H9 (cell line): Measurements from ENCODE around the gene RBMS2. TPM values are rescaled to one million over a fixed set of nuclear protein-coding genes. Genes with fewer than 3 reads are reported as not detected.
"Not testable (repeated sequence)": the region's sequence is repeated elsewhere in the genome, so short reads cannot be mapped to it uniquely, and the experiment has no call there.

Experiments
- DNase-seq: peaks from one replicate; pipeline ENCODE4 v3.0.0-alpha.2; 2017
- H2AFZ ChIP-seq: one replicate; pipeline ENCODE4 v1.6.1; 2013; ENCODE audit warnings: mild to moderate bottlenecking, low read length, control low read depth, moderate library complexity
- H2AK5ac ChIP-seq: 2 replicates; pipeline ENCODE4 v1.6.1; 2013; ENCODE audit warnings: low read length, control low read depth, mixed read lengths; ENCODE audit not compliant: insufficient read length
- H2BK120ac ChIP-seq: one replicate; pipeline ENCODE4 v1.6.1; 2013; ENCODE audit warnings: low read depth, mild to moderate bottlenecking, low read length, control low read depth, inconsistent platforms; ENCODE audit not compliant: poor library complexity, severe bottlenecking
- H2BK12ac ChIP-seq: 2 replicates; pipeline ENCODE4 v1.6.1; 2013; ENCODE audit warnings: low read length, control low read depth, mixed read lengths, low read depth; ENCODE audit not compliant: insufficient read length
- H2BK15ac ChIP-seq: 2 replicates; pipeline ENCODE4 v1.6.1; 2013; ENCODE audit warnings: low read depth, low read length, control low read depth
- H2BK20ac ChIP-seq: one replicate; pipeline ENCODE4 v1.6.1; 2013; ENCODE audit warnings: low read depth, mild to moderate bottlenecking, low read length, control low read depth, inconsistent platforms; ENCODE audit not compliant: poor library complexity, severe bottlenecking
- H2BK5ac ChIP-seq: 2 replicates; pipeline ENCODE4 v1.6.1; 2013; ENCODE audit warnings: low read length, control low read depth, mixed read lengths; ENCODE audit not compliant: insufficient read length
- H3K14ac ChIP-seq: 2 replicates; pipeline ENCODE4 v1.6.1; 2013; ENCODE audit warnings: low read length, control low read depth; ENCODE audit not compliant: insufficient read depth
- H3K18ac ChIP-seq: 2 replicates; pipeline ENCODE4 v1.6.1; 2013; ENCODE audit warnings: low read depth, mild to moderate bottlenecking, mixed read lengths, low read length, control low read depth; ENCODE audit not compliant: insufficient read length
- H3K23ac ChIP-seq: 2 replicates; pipeline ENCODE4 v1.6.1; 2013; ENCODE audit warnings: low read length, control low read depth, mixed read lengths, low read depth; ENCODE audit not compliant: insufficient read length
- H3K23me2 ChIP-seq: 2 replicates; pipeline ENCODE4 v1.6.1; 2013; ENCODE audit warnings: low read depth, mild to moderate bottlenecking, mixed read lengths, low read length, control low read depth; ENCODE audit not compliant: insufficient read length, poor library complexity, severe bottlenecking
- H3K27ac ChIP-seq: 2 replicates; pipeline ENCODE4 v1.5.1; 2013; ENCODE audit warnings: low read length, control low read depth, mixed read lengths, low read depth; ENCODE audit not compliant: insufficient read length
- H3K27me3 ChIP-seq: 2 replicates; pipeline ENCODE4 v1.6.1; 2013; ENCODE audit warnings: low read length, control low read depth, inconsistent platforms; ENCODE audit not compliant: insufficient read depth
- H3K4ac ChIP-seq: 2 replicates; pipeline ENCODE4 v1.6.1; 2013; ENCODE audit warnings: low read depth, mild to moderate bottlenecking, control low read depth, inconsistent platforms, low read length, moderate library complexity
- H3K4me1 ChIP-seq: 2 replicates; pipeline ENCODE4 v1.6.1; 2013; ENCODE audit warnings: low read length, control low read depth, inconsistent platforms; ENCODE audit not compliant: insufficient read depth
- H3K4me2 ChIP-seq: 2 replicates; pipeline ENCODE4 v1.6.1; 2013; ENCODE audit warnings: low read length, control low read depth, mixed read lengths; ENCODE audit not compliant: insufficient read length, insufficient read depth
- H3K56ac ChIP-seq: 2 replicates; pipeline ENCODE4 v1.6.1; 2013; ENCODE audit warnings: low read depth, mild to moderate bottlenecking, mixed read lengths, low read length, control low read depth; ENCODE audit not compliant: insufficient read length
- H3K79me1 ChIP-seq: 2 replicates; pipeline ENCODE4 v1.6.1; 2013; ENCODE audit warnings: low read depth, mild to moderate bottlenecking, moderate library complexity, low read length, control low read depth, inconsistent platforms; ENCODE audit not compliant: insufficient read depth, poor library complexity, severe bottlenecking
- H3K79me2 ChIP-seq: 2 replicates; pipeline ENCODE4 v1.6.1; 2013; ENCODE audit warnings: low read length, control low read depth, inconsistent platforms; ENCODE audit not compliant: insufficient read depth
- H3K9ac ChIP-seq: 2 replicates; pipeline ENCODE4 v1.6.1; 2013; ENCODE audit warnings: low read length, control low read depth, mixed read lengths; ENCODE audit not compliant: insufficient read length; ENCODE audit errors: extremely low read depth
- H3K9me3 ChIP-seq: one replicate; pipeline ENCODE4 v1.6.1; 2013; ENCODE audit warnings: low read depth, low read length, inconsistent platforms; ENCODE audit not compliant: control insufficient read depth
- H3T11ph ChIP-seq: one replicate; pipeline ENCODE4 v1.6.1; 2013; ENCODE audit warnings: mild to moderate bottlenecking, low read length, control low read depth, inconsistent platforms
- H4K20me1 ChIP-seq: one replicate; pipeline ENCODE4 v1.6.1; 2013; ENCODE audit not compliant: control insufficient read depth, insufficient read length, insufficient read depth
- H4K5ac ChIP-seq: 2 replicates; pipeline ENCODE4 v1.6.1; 2013; ENCODE audit warnings: low read depth, mild to moderate bottlenecking, mixed read lengths, low read length, control low read depth; ENCODE audit not compliant: insufficient read length
- H4K8ac ChIP-seq: replicated peaks from 2 replicates; pipeline ENCODE4 v1.6.1; 2013; ENCODE audit warnings: low read length, control low read depth, mixed read lengths, low read depth; ENCODE audit not compliant: insufficient read length
- H4K91ac ChIP-seq: 2 replicates; pipeline ENCODE4 v1.6.1; 2013; ENCODE audit warnings: low read depth, mild to moderate bottlenecking, moderate library complexity, mixed read lengths, low read length, control low read depth; ENCODE audit not compliant: insufficient read length
- H3K27ac Mint-ChIP-seq, 3 experiments: 2 replicates in 2 of 3; 3 replicates in 1 of 3; pipeline ENCODE4 v1.8.0; 2020 to 2021; ENCODE audit warnings: mixed read lengths in 3 of 3, mild to moderate bottlenecking in 1 of 3, moderate library complexity in 1 of 3
- H3K27me3 Mint-ChIP-seq: 2 replicates; pipeline ENCODE4 v1.8.0; 2021; ENCODE audit warnings: low read depth, mild to moderate bottlenecking, moderate library complexity, mixed read lengths
- H3K36me3 Mint-ChIP-seq, 3 experiments: 2 replicates in 2 of 3; 3 replicates in 1 of 3; pipeline ENCODE4 v1.8.0; 2020 to 2021; ENCODE audit warnings: low read depth in 3 of 3, mixed read lengths in 3 of 3; ENCODE audit not compliant: insufficient read depth in 1 of 3
- H3K4me1 Mint-ChIP-seq, 2 experiments: 2 replicates each; pipeline ENCODE4 v1.8.0; 2020; ENCODE audit warnings: mixed read lengths in 2 of 2
- H3K4me3 Mint-ChIP-seq, 2 experiments: 2 replicates in 1 of 2; 3 replicates in 1 of 2; pipeline ENCODE4 v1.8.0; 2020 to 2021; ENCODE audit warnings: mild to moderate bottlenecking in 2 of 2, mixed read lengths in 2 of 2, moderate library complexity in 1 of 2
- H3K9me3 Mint-ChIP-seq, 2 experiments: 2 replicates in 1 of 2; 3 replicates in 1 of 2; pipeline ENCODE4 v1.8.0; 2020; ENCODE audit warnings: mild to moderate bottlenecking in 2 of 2, mixed read lengths in 2 of 2, moderate library complexity in 1 of 2
- WGBS: extraction: QIAGEN DNeasy Blood & Tissue Kit; methylation state at CpG from one replicate; pipeline ENCODE4 v1.1.7; 2013; ENCODE audit warnings: missing lambda C conversion rate, low lambda C conversion rate, mixed read lengths; ENCODE audit not compliant: insufficient read length; ENCODE audit errors: extremely low coverage; 5-methylcytosine and 5-hydroxymethylcytosine counted together
- total RNA-seq: library from RNA; stranded (reverse); gene quantifications from 2 replicates; pipeline ENCODE4 v1.2.1, GENCODE V29; 2021

The RBMS2 gene
- total RNA-seq, 1 experiment from 2014 or later, result 9.5 TPM

DNA sequence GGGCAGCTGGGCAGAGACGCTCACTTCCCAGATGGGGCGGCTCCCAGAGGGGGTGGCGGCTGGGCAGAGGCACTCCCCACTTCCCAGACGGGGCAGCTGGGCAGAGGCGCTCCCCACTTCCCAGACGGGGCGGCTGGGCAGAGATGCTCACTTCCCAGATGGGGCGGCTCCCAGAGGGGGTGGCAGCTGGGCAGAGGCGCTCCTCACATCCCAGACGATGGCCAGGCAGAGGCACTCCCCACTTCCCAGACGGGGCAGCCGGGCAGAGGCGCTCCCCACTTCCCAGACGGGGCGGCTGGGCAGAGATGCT, 27.6 kb upstream of the RBMS2 start:
- not testable (repeated sequence) for H3K23me2 ChIP-seq, H3K27ac Mint-ChIP-seq, H3K4me2 ChIP-seq, H3K14ac ChIP-seq, H3K4me3 Mint-ChIP-seq, H3K4ac ChIP-seq, H3K9ac ChIP-seq, H3T11ph ChIP-seq, H3K56ac ChIP-seq, H3K79me2 ChIP-seq, H4K20me1 ChIP-seq, H4K8ac ChIP-seq, H3K4me1 ChIP-seq, H3K36me3 Mint-ChIP-seq, H2BK15ac ChIP-seq, H2BK5ac ChIP-seq, H4K5ac ChIP-seq, H2BK120ac ChIP-seq, H3K9me3 ChIP-seq, H2BK12ac ChIP-seq, H3K79me1 ChIP-seq, H4K91ac ChIP-seq, H2AFZ ChIP-seq, H3K18ac ChIP-seq, DNase-seq, H3K23ac ChIP-seq, H3K27ac ChIP-seq, H2AK5ac ChIP-seq, H2BK20ac ChIP-seq
- Mint-ChIP-seq H3K27me3 (peaks cover 58% of the 10 kb centered on the region), H3K9me3 (peaks cover 30 to 31% of the 10 kb centered on the region in 2 experiments), H3K4me1 (peaks cover 11% of the 10 kb centered on the region in 2 experiments)
- no CpG with 5 or more reads among the region's 15 CpGs for WGBS
- peaks cover 14% of the 10 kb centered on the region; the same call in 1 of the 2 replicates for H3K27me3 ChIP-seq

DNA sequence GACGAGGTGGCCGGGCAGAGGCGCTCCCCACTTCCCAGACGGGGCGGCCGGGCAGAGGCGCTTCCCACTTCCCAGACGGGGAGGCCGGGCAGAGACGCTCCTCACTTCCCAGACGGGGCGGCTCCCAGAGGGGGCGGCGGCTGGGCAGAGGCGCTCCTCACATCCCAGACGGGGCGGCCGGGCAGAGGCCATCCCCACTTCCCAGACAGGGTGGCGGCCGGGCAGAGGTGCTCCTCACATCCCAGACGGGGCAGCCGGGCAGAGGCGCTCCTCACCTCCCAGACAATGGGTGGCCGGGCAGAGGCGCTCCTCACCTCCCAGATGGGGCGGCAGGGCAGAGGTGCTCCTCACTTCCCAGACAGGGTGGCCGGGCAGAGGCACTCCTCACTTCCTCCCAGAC, 27.1 kb upstream of the RBMS2 start:
- DNase-seq, result peak; percentile 24
- H3K23me2 ChIP-seq, H3K27me3 ChIP-seq, H4K91ac ChIP-seq, H2BK15ac ChIP-seq, H4K5ac ChIP-seq, H2AK5ac ChIP-seq, H2BK20ac ChIP-seq, H4K20me1 ChIP-seq, H3K9me3 ChIP-seq, H3K4me2 ChIP-seq, H3K27ac ChIP-seq, H3K18ac ChIP-seq, H3K14ac ChIP-seq, H3K79me1 ChIP-seq, H2BK12ac ChIP-seq, H3K4me1 ChIP-seq, H3K36me3 Mint-ChIP-seq, H3K4ac ChIP-seq, H2BK5ac ChIP-seq, H3K4me3 Mint-ChIP-seq, H2AFZ ChIP-seq, H4K8ac ChIP-seq, H3K79me2 ChIP-seq, H3T11ph ChIP-seq, H3K27ac Mint-ChIP-seq, H2BK120ac ChIP-seq, H3K9ac ChIP-seq, H3K23ac ChIP-seq, H3K56ac ChIP-seq: not testable (repeated sequence)
- Mint-ChIP-seq H3K4me1 (peaks cover 11% of the 10 kb centered on the region in 2 experiments), H3K9me3 (peaks cover 27 to 31% of the 10 kb centered on the region in 2 experiments), H3K27me3 (peaks cover 58% of the 10 kb centered on the region)
- WGBS, result no CpG with 5 or more reads among the region's 27 CpGs
